Fibroblast of lung (primary cell): ENCODE data around the gene PDE3A. TPM values are rescaled to one million over a fixed set of nuclear protein-coding genes. Genes with fewer than 3 reads are reported as not detected.

Experiments used
- DNase-seq, 2 donors: peaks; one replicate each; pipeline versions ENCODE4 v3.0.0 to v3.0.0-alpha.2; 2010; ENCODE audit warnings: low read depth in 2 of 2
- H2AFZ ChIP-seq: 2 replicates; pipeline ENCODE4 v1.5.1; 2012; ENCODE audit warnings: low read length, control low read depth, inconsistent platforms
- H3K27ac ChIP-seq: 2 replicates; pipeline ENCODE4 v1.5.1; 2011; ENCODE audit warnings: low read length, control low read depth; ENCODE audit not compliant: insufficient read depth
- H3K27me3 ChIP-seq: 2 replicates; pipeline ENCODE4 v1.5.1; 2011; ENCODE audit warnings: mild to moderate bottlenecking, low read length; ENCODE audit not compliant: control insufficient read depth, insufficient read depth
- H3K36me3 ChIP-seq: 2 replicates; pipeline ENCODE4 v1.5.1; 2011; ENCODE audit warnings: low read length; ENCODE audit not compliant: control insufficient read depth, insufficient read depth
- H3K4me1 ChIP-seq: 2 replicates; pipeline ENCODE4 v1.5.1; 2011; ENCODE audit warnings: low read length; ENCODE audit not compliant: control insufficient read depth, insufficient read depth; ENCODE audit errors: extremely low read depth
- H3K4me2 ChIP-seq: 2 replicates; pipeline ENCODE4 v1.5.1; 2011; ENCODE audit warnings: low read length, control low read depth; ENCODE audit not compliant: insufficient read depth; ENCODE audit errors: extremely low read depth
- H3K4me3 ChIP-seq, 4 experiments: fragments of 200-600 bp in 1 of 4; sonication (generic) in 1 of 4; replicated peaks in 1 of 4; 2 replicates each; pipeline ENCODE4 v1.5.1; 2011 to 2016; ENCODE audit warnings: low read length in 4 of 4, low read depth in 3 of 4, mild to moderate bottlenecking in 3 of 4, control low read depth in 2 of 4, inconsistent platforms in 1 of 4, mixed read lengths in 1 of 4; ENCODE audit not compliant: insufficient read depth in 1 of 4; ENCODE audit errors: control extremely low read depth in 1 of 4
- H3K79me2 ChIP-seq: 2 replicates; pipeline ENCODE4 v1.5.1; 2012; ENCODE audit warnings: mild to moderate bottlenecking, low read length, inconsistent platforms; ENCODE audit not compliant: control insufficient read depth, insufficient read depth
- H3K9ac ChIP-seq: 2 replicates; pipeline ENCODE4 v1.5.1; 2011; ENCODE audit warnings: mild to moderate bottlenecking, low read length, control low read depth; ENCODE audit not compliant: insufficient read depth
- H3K9me3 ChIP-seq: 2 replicates; pipeline ENCODE4 v1.5.1; 2012; ENCODE audit warnings: low read depth, low read length; ENCODE audit not compliant: control insufficient read depth, insufficient read depth
- H4K20me1 ChIP-seq: 2 replicates; pipeline ENCODE4 v1.5.1; 2011; ENCODE audit warnings: low read length; ENCODE audit not compliant: control insufficient read depth, insufficient read depth; ENCODE audit errors: extremely low read depth
- EZH2 ChIP-seq: IDR thresholded peaks from 2 replicates; pipeline ENCODE4 v1.5.1; 2012; ENCODE audit warnings: low read length, control low read depth, mild to moderate bottlenecking; ENCODE audit errors: missing control alignments
- polyA plus RNA-seq, 2 donors: library from polyadenylated mRNA; depleted of rRNA in 1 of 2; stranded (reverse) in 1 of 2; unstranded in 1 of 2; fragments of >200 nt; gene quantifications; 2 replicates each; pipeline ENCODE4 v1.2.1, GENCODE V29; 2011 to 2012; ENCODE audit warnings: missing spikeins in 1 of 2
- total RNA-seq: library from RNA; depleted of rRNA; stranded (reverse); fragments of >200 nt; gene quantifications from 2 replicates; pipeline ENCODE4 v1.2.1, GENCODE V29; 2014
- TF ChIP-seq, protein P1 (sequence below), 2 donors: IDR thresholded peaks in 1 of 2; conservative IDR thresholded peaks in 1 of 2; 1 replicate in 1 of 2; 2 replicates in 1 of 2; pipeline ENCODE4 v1.5.1; 2011 to 2012; ENCODE audit warnings: low read length in 2 of 2, control low read depth in 1 of 2, inconsistent platforms in 1 of 2, low read depth in 1 of 2, mild to moderate bottlenecking in 1 of 2

Gene PDE3A
- total and polyA plus RNA-seq, 2 donors (not counting 1 experiment from before 2014, with no cell fraction given), result 0.17 to 2.7 TPM

DNA sequence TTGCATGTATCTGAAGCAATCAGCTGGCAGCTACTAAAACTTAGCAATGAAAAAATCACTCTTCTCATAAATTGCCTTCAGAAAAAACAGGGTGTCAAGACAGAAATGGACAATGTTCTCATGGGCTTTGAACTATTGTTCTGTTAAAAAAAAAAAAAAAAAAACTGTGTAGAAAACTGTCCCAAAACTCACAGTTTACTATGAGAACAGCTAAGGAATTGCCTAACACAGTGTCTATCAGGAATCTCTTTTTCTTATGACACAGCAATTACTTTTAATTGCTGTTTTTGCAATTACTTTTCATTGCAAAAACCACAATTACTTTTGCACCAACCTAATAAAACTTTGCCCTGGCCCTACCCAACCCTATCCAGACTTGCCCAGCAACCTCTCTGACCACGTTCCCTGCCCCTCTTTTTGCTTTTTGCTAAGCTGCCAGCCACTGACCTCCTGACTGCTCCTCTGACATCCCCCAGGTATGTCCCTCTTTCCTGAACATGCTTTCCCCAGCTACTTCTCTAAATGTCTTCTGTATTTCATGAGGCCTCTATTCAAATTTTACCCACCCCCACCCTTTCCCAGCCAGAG, 258.8 kb downstream of the PDE3A start:
- Histone ChIP-seq H3K79me2 (no peaks in the 10 kb centered on the region), H2AFZ (no peak overlapping the region), H3K4me1 (no peaks in the 10 kb centered on the region)

DNA sequence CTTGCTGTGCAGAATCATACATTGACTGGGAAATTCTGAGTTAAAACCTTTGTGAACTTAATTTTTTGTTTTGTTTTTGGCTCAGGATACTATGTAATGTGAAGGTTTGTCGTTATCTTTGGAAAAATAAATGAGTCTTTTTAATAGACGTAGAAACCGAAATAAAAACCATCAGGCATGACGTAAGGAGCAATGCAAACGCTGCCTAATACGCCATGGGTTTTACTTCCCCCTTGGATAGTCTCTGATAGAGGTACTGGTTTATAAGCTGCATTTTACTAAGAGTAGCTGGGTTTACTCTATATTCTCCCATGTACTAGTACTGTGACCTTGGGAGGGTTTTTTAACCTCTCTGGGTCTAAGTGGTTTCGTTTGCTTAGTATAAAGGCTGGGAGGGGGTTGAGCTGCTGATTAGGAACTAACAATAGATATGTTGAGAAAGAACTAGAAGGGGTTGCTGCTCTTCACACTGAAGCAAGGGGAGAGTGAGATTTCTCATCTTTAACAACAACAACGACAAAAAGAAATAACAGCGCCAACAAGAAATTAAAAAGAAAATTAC, 260.0 kb downstream of the PDE3A start:
- no peaks in the 10 kb centered on the region for H4K20me1 ChIP-seq
- no peaks in the 10 kb centered on the region for H3K36me3 ChIP-seq
- H3K9ac ChIP-seq, result no peak overlapping the region
- H2AFZ ChIP-seq, result no peak overlapping the region
- no peaks in the 10 kb centered on the region for H3K4me1 ChIP-seq
- no peak overlapping the region for H3K4me3 ChIP-seq
- H3K79me2 ChIP-seq, result no peaks in the 10 kb centered on the region
- no peaks in the 10 kb centered on the region for H3K27me3 ChIP-seq
- no peaks in the 10 kb centered on the region for H3K9me3 ChIP-seq
- TF ChIP-seq, protein P1, sequence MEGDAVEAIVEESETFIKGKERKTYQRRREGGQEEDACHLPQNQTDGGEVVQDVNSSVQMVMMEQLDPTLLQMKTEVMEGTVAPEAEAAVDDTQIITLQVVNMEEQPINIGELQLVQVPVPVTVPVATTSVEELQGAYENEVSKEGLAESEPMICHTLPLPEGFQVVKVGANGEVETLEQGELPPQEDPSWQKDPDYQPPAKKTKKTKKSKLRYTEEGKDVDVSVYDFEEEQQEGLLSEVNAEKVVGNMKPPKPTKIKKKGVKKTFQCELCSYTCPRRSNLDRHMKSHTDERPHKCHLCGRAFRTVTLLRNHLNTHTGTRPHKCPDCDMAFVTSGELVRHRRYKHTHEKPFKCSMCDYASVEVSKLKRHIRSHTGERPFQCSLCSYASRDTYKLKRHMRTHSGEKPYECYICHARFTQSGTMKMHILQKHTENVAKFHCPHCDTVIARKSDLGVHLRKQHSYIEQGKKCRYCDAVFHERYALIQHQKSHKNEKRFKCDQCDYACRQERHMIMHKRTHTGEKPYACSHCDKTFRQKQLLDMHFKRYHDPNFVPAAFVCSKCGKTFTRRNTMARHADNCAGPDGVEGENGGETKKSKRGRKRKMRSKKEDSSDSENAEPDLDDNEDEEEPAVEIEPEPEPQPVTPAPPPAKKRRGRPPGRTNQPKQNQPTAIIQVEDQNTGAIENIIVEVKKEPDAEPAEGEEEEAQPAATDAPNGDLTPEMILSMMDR (conservative IDR thresholded peaks at IDR 0.05 in 1 of 2, IDR thresholded peaks at IDR 0.05 in 1 of 2; ENCODE audit: low read depth in 1 of 2, low read length in 2 of 2), result no peak
- no peak for TF ChIP-seq EZH2
- DNase-seq, result no peak
- H3K4me2 ChIP-seq, result peak overlapping the region; percentile 45
- no peak overlapping the region for H3K27ac ChIP-seq

More for the DNA sequence above, 258.8 kb downstream of the PDE3A start:
- H3K27me3 ChIP-seq, result no peaks in the 10 kb centered on the region
- TF ChIP-seq, protein P1 (conservative IDR thresholded peaks at IDR 0.05 in 1 of 2, IDR thresholded peaks at IDR 0.05 in 1 of 2; ENCODE audit: low read depth in 1 of 2, low read length in 2 of 2), result no peak
- TF ChIP-seq EZH2, result no peak
- H4K20me1 ChIP-seq, result no peaks in the 10 kb centered on the region
- no peaks in the 10 kb centered on the region for H3K36me3 ChIP-seq
- H3K27ac ChIP-seq, result no peak overlapping the region
- H3K4me2 ChIP-seq, result no peak overlapping the region
- H3K9ac ChIP-seq, result no peak overlapping the region
- DNase-seq, result no peak
- H3K9me3 ChIP-seq, result no peaks in the 10 kb centered on the region
- no peak overlapping the region for H3K4me3 ChIP-seq

DNA sequence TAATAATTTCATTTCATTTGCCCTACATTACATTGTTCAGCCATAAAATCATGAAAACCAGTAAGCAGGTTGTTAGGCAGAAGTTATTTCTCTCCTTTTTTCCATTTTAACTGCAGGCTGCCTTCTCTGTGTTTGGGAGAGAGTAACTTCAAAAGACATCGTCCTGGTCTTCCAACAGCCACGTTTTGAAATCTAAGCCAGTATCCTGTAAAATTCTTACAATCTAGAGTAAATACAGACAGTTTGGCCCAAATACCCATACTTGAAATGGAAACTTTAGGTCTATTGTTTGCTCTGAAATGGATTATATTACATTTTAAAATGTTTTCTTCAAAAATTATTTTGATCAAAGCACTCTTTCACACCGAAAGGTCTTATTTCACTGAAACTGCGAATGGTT, 260.7 kb downstream of the PDE3A start:
- no peaks in the 10 kb centered on the region for H3K9me3 ChIP-seq
- no peaks in the 10 kb centered on the region for H3K27me3 ChIP-seq
- no peak for DNase-seq
- peak overlapping the region; percentile 45 for H3K4me2 ChIP-seq
- no peaks in the 10 kb centered on the region for H3K79me2 ChIP-seq
- H2AFZ ChIP-seq, result peak overlapping the region; percentile 55
- no peaks in the 10 kb centered on the region for H3K36me3 ChIP-seq
- H3K4me1 ChIP-seq, result no peaks in the 10 kb centered on the region
- no peak overlapping the region for H3K9ac ChIP-seq
- TF ChIP-seq EZH2, result no peak
- H4K20me1 ChIP-seq, result no peaks in the 10 kb centered on the region
- H3K27ac ChIP-seq, result no peak overlapping the region
- H3K4me3 ChIP-seq, result no peak overlapping the region
